Measurements from ENCODE around the gene COL21A1.

- TF ChIP-seq, protein P1, sequence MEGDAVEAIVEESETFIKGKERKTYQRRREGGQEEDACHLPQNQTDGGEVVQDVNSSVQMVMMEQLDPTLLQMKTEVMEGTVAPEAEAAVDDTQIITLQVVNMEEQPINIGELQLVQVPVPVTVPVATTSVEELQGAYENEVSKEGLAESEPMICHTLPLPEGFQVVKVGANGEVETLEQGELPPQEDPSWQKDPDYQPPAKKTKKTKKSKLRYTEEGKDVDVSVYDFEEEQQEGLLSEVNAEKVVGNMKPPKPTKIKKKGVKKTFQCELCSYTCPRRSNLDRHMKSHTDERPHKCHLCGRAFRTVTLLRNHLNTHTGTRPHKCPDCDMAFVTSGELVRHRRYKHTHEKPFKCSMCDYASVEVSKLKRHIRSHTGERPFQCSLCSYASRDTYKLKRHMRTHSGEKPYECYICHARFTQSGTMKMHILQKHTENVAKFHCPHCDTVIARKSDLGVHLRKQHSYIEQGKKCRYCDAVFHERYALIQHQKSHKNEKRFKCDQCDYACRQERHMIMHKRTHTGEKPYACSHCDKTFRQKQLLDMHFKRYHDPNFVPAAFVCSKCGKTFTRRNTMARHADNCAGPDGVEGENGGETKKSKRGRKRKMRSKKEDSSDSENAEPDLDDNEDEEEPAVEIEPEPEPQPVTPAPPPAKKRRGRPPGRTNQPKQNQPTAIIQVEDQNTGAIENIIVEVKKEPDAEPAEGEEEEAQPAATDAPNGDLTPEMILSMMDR (conservative IDR thresholded peaks at IDR 0.05 in 1 of 2, IDR thresholded peaks at IDR 0.05 in 1 of 2; ENCODE audit: extremely low read depth in 1 of 2, insufficient read depth in 1 of 2, low read depth in 1 of 2, low read length in 2 of 2), result no peak
- TF ChIP-seq EZH2 (IDR thresholded peaks at IDR 0.05; ENCODE audit: borderline replicate concordance, low read length), result no peak
These were observed 230.2 kb downstream of the COL21A1 start for GRCh38 chr6:56017198-56017597.
